Stimulated activated CD4-positive, alpha-beta T cell treated with anti-CD3 and anti-CD28 coated beads, Interleukin-12 subunit alpha, Interleukin-12 subunit beta, amount 100 ng/mL, for 4 hours (primary cell): ENCODE measurements around the gene NAIF1.
"Not testable (repeated sequence)": the region's sequence is repeated elsewhere in the genome, so short reads cannot be mapped to it uniquely, and the experiment has no call there.

Experiments used
- DNase-seq: peaks from one replicate; pipeline ENCODE4 v3.0.0-alpha.2; 2020

The NAIF1 gene

DNA sequence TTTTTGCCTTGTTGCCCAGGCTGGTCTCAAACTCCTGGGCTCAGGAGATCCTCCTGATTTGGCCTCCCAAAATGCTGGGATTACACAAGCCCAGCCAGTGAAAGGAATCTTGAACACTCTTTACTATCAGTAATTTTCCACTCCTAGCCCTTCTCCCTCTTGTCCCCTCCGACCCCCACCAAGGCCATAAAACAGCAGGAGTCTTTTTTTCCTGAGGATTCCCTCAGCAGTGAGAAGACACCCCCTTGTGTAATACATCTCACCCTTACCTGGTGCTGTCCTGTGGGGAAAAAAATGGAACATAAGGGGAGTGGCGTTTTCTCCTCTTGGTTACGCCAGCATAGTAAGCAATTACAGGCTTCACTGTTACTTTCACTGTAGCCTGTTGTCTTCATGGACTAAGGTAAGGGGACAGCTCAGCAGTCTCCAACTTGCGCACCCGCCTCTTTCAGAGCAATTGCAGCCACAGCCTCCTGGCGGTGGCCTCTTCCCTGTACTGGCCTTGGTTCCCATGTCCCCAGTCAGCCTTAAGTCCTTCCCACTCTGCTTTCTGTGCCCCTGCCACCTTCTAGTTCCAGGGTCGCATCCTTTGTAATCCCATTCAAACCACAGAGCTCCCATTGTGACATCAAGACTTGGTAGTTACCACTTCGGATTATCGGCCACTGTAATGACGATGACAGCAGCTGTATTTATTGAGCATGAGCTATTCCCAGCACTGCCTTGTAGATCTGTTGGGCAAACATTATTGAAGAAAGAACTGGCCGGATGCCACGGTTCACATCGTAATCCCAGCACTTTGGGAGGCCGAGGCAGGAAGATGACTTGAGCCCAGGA lies 10.0 kb downstream of the NAIF1 start:
- DNase-seq = no peak

DNA sequence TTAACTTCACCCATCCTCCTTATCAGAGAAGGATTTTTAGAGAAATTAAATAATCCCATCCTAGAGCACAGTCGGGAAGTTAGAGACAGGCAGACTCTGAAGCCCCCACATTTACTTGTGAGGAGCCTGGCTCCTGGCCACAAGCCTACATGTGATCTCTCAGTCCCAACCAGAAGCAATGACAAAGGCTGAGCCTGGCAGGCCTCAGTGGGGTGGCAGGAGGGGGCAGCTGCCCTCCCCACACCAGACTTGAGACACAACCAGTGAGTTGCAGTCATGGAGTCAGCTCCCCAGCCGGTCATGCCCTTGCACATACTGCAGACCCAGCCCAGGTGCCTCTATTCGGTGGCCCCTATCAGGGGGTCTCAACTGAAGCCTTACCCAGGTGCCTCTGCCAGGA lies 11.0 kb downstream of the NAIF1 start:
- DNase-seq = no peak

DNA sequence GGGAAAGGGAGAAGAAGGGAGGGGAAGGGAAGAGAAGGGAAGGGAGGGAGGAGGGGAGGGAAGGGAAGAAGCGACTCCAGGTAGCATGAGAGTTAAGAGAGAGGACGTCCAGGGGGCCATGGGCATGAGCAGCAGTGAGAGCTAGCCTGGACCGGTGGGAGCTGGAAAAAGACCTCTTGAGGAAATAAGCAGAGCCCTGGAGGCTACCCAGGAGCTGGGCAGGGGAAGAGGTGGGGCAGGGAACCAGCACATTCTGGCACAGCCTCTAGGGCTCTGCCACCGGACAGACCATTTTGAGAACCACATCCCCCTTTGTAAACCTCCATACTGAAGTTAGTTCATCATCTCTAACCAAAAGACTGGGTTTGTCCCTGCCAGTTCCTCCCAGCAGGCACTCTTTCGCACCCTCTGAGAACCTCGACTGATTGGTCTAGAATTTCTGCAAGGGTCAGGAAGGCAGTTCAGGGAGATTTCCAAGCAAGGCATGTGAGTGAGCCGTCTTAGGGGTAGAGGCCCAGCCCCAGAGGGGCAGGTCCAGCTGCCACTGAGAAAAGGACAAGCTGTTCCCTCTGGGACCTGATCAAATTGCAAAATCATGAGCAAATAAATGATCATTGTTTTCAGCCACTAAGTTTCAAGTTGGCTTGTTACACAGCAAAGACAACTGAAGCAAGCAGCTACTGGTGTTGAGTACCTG lies 11.6 kb downstream of the NAIF1 start:
- DNase-seq = no peak

DNA sequence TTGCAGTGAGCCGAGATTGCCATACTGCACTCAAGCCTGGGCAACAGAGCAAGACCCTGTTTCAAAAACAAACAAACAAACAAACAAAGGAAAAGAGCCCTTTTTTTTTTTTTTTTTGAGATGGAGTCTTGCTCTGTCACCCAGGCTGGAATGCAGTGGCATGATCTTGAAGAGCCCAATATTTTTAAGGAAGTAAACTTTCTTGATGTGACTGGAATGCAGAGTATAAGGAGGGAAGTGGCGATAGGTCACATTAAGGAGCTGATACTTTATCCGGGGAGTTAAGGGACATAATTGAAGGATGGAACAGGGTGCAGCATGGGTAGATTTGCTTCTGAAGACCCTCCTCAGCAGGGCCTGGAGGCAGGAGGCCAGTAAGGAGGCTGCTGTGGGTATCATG lies 13.0 kb downstream of the NAIF1 start:
- DNase-seq = no peak

DNA sequence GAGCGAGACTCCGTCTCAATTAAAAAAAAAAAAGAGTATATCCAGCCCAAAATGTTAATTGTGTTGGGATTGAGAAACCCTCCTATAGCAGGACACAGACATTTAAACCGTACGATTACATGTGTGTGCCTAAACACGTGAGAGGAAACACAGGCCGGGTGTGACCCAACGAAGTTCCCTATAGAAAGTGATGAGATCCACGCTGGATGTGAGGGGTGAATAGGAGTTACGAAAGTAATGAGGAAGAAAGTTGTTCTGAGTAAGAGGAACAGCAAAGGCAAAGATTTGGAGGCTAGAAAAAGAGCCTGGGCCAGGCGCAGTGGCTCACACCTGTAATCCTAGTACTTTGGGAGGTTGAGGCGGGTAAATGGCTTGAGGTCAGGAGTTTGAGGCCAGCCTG lies 13.6 kb downstream of the NAIF1 start:
- no peak for DNase-seq

DNA sequence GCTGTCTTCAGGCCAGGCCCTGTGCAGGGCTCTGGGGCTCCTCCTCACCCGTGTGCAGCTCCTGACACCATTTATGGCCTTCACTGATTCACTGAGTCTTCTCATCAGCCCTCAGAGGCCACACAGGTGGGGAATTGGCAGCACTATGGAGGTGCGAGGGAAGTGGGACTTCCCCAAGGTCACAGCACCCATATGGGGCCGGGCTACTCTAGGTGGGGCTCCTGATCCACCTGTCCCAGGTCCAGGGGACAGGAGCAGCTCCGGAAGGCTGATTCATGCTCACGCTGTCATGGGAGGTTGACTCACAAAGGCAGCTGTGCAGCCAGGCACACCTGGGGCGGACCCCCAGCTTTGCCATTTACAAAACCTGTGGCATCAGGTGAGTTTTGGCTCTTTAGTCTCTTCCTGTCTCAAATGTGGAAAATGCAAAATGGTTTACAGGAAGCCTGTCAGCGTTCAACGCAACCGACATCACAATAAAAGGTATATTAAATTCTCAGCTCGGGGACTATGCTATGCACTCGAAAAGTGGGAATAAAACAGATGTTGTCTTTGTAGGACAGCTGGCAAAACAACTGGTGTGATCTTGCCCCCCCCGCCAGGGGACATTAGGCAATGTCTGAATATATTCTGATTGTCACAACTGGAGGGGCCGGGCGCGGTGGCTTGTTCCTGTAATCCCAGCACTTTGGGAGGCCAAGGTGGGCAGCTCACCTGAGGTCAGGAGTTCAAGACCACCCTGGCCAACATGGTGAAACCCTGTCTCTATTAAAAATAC lies 15.0 kb downstream of the NAIF1 start:
- DNase-seq = no peak

DNA sequence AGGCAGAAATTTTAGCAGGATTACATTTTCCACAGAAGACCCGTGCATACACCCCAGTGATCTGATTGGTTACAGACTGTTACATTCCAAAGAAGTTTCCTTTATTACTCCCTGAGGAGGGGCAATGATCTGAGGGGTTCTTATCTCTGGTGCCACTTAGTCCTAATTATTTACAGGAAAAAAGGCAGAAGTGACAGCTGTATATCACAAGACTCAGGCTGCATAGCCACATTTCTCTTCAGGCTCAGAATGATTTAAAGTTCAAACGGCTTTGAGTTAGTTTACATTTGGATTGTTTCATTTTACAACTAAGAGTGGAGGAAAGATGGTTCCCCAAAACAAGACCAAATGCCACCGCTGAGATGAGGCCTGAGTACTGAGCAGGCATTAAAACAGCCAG lies 17.3 kb downstream of the NAIF1 start:
- DNase-seq = no peak

DNA sequence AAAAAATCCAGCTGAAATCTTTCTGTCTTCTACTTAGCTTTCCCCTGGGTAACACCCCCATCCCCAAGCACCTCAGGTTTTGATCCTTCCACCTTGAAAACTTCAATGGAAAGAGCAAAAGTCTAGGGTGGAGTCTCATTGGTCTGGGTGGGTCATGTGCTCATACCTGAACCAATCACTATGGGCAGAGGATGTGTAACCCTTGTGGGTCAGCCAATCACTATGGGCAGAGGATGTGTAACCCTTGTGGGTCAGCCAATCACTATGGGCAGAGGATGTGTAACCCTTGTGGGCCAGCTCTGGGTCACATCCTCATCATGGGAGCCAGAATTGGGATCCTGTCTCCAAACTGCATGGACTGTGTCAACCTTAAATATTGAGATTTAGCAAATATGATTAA lies 18.5 kb downstream of the NAIF1 start:
- DNase-seq = no peak

DNA sequence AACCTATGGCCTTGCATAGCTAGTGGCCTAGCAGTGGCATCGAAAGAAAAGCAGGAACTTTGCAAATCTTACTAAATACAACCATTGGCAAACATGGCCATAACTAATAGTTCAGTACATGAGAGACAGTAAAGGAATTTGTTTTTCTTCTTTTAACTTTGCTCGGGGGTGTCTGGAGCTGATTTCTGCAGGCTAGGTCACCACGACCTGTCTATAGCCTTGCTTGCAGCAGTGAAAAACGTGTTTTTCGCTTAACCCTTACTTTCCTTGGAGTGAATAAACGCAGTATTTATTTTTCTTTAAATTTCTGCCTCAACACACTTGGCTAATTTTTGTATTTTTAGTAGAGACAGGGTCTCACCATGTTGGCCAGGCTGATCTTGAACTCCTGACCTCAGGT lies 19.9 kb downstream of the NAIF1 start:
- no peak for DNase-seq

DNA sequence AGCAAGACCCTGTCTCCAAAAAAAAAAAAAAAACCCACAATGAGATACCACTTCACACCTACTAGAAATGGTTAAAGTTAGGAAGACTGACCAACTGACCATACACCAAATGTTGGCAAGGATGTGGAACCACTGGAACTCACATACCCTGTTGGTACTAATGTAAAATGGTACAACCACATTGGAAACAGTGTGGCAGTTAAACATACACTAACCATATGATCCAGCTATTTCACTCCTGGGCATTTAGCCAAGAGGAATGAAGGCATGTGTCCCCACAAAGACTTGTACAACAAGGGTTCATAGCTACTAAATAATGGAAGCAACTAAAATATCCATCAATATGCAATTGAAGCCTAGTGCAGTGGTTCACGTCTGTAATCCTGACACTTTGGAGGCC lies 21.3 kb downstream of the NAIF1 start:
- no peak for DNase-seq

DNA sequence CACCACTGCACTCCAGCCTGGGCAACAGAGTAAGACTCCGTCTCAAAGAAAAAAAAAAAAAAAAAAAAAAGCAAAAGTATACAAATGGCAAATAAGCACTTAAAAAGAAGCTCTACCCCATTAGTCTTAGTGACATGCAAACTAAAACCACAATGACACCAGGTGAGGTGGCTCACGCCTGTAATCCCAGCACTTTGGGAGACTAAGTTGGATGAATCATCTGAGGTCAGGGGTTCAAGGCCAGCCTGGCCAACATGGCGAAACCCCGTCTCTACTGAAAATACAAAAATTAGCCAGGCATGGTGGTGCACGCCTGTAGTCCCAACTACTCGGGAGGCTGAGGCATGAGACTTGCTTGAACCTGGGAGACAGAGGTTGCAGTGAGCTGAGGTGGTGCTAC lies 21.7 kb downstream of the NAIF1 start:
- not testable (repeated sequence) for DNase-seq

DNA sequence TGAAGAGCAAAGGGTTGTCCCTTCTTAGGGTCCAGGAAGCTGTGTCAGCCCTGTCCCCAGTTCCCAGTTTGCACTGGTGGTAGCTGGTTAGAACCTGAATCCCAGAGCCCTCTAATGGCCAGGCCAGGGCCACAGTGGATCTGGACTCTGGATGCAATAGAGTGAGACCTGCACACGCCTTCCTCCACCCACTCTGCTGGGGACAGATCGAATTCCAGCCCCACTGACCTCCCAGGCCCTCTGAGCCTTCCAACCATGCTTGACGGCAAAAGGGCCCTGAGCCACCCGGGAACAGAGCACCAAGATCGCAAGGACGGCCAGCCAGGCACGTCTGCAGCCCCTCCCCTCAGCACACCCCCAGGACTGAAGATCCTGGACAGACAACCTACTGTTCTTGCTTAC lies 23.7 kb downstream of the NAIF1 start:
- DNase-seq = no peak

DNA sequence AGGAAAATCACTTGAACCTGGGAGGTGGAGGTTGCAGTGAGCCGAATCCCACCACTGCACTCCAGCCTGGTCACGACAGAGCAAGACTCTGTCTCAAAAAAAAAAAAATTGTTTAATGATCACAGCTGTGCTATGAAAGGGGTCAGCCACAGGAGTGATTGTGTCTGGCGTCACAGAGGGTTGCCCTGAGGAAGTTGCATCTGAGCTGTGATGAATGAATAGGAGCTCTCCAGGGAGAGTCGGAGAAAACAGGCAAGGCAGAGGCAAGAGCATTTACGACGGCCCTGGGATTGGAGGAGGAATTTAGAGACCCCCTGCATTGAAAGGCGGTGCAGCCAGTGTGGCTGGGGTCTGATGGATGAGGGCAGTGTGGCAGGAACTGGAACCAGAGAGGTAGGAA lies 25.1 kb downstream of the NAIF1 start:
- no peak for DNase-seq

DNA sequence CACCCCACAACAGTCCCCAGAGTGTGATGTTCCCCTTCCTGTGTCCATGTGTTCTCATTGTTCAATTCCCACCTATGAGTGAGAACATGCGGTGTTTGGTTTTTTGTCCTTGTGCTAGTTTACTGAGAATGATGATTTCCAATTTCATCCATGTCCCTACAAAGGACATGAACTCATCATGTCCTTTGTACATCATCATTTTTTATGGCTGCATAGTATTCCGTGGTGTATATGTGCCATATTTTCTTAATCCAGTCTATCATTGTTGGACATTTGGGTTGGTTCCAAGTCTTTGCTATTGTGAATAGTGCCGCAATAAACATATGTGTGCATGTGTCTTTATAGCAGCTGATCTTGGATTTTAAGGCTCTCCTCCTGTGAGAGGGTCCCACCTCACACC lies 26.3 kb downstream of the NAIF1 start:
- DNase-seq = not testable (repeated sequence)

DNA sequence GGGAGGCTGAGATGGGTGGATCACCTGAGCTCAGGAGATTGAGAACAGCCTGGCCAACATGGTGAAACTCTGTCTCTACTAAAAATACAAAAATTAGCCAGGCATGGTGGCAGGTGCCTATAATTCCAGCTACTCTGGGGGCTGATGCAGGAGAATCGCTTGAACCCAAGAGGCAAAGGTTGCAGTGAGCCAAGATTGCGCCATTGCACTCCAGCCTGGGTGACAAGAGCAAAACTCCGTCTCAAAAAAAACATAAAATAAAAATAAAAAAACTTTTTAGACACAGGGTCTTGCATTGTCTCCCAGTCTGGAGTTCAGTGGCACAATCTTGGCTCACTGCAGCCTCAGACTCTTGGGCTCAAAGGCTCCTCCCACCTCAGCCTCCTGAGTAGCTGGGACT lies 30.6 kb downstream of the NAIF1 start:
- DNase-seq = not testable (repeated sequence)

DNA sequence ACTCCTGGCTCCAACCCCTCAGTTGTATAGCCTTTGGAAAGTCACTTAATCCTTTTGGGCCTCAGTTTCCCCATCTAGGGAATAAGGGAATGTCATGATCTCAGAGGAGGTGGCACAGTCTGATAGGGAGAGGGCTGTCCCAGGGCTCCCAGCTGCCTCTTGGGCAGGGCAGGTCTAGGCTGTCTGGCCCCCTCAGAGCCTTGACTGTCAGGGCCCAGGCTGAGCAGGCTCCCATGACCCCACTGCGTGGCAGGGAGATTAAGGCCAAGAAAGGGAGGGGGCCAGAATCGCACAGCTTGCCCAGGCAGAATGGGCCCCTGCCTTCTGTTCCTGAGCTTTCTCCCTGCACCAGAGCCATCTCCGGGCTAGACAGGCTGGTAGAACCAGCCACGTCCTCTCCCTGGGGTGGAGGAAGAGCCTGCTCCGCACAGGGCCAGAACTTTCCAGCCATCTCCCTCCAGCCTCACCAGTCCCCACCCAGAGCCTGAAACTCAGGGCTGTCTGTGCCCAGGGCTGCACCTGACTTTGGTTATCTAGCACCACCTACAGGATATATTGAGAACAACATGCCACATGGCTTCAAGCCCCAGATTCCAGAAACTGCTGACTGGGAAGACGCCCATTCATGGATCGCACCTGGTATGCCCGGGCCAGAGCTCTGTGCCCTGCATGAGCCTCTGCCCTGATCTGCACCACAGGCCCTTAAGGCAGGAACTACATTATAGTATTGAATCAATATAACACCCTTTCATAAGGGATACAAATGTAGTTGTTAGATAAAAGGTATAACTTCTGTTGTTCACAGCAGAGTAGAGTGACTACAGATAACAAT lies 32.1 kb downstream of the NAIF1 start:
- peak; percentile 43 for DNase-seq

DNA sequence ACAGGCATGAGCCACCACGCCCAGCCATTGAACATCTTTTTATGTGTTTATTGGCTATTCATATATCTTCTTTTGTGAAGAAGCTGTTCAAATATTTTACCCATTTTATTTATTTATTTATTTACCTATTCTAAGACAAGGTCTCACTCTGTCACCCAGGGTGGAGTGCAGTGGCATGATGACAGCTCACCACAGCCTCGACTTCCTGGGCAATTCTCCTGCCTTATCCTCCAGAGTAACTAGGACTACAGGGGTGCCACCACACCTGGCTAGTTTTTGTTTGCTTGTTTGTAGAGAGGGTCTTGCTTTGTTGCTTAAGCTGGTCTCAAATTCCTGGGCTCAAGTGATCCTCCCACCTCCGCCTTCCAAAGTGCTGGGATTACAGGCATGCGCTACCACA lies 33.5 kb downstream of the NAIF1 start:
- no peak for DNase-seq

DNA sequence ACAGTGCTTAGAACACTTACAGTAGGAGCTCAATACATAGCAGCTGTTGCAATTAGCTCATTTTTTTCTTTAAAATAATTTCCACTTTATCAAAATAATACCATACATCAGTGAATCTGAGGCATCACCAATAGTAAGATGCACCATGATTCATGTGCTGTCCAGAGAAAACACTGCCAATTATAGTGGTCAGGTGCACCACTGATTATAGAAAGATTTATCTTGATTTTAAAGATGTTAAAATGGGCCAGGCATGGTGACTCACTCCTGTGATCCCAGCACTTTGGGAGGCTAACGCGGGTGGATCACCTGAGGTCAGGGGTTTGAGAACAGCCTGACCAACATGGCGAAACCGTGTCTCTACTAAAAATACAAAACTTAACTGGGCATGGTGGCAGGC lies 39.4 kb downstream of the NAIF1 start:
- no peak for DNase-seq

DNA sequence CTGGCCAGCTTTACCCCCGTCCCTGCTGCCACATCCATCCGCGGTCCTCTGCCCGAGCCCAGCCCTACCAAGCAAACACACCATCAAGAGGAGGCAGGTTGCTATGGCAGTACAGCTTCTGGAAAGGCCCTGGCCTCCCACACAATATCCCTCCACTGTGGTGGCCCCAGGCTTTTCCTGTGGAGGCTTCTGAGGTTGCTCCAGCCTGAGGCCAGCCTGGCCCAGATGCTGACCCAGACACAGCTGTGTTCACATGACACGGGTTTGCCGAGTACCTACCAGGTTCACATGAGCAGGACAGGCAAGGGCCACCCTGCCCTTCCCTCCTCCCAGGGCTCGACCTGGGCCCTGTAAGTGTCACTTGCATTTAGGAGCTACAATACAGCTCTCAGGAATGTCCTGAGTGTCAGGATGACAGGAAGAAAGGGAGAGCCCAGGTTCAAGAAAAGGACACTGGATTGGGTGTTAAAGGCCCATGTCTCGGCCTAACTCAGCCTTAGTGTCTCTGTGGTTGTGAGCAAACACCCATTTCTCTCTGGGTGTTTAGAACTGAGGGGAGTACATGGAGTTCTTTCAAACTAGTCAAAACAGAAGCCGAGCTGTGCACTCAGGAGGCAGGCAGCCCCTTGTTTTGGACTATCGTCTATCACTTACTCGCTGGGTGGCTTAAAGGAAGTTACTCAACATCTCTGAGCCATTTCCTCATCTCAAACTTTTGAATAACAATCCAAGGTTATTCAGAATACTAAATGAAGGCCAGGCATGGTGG lies 40.2 kb downstream of the NAIF1 start:
- no peak for DNase-seq

DNA sequence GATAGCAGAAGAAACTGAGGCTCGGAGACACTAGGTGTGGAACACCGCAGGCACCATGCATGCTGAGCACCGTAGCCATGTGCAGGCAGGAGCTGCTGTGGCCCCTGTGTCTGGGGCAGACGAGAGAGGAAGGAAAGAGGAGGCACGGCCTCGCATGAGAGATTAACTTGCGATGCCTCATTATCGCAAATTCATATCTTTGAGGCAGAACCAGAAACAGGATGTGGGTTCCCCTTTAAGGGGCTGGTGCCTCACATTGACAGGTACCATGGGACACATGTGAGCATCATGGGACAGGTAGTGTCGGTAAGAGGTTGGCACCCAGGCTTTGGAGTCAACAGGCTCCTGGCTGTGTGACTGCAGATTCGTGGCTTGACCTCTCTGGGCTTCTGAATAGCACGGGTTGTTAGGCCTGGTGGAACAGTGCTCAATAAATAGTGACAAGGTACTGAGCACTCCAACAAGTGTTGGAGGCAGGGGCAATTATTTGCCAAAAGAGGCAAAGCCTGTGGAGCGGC lies 40.8 kb downstream of the NAIF1 start:
- peak; percentile 50 for DNase-seq

DNA sequence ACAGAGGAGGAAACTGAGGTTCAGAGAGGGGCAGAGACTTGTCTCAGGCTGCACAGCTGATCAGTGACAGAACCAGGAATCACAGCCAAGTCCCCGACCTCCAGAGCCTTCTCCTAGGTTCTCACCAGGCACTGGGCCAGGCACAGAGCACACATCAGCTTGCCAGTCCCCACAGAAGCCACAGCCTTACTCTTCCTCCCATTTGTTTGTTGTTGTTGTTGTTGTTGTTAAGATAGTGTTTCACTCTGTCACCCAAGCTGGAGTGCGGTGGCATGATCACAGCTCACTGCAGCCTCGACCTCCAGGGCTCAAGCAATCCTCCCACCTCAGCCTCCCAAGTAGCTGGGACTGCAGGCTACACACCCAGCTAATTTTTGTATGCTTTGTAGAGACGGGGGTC lies 41.4 kb downstream of the NAIF1 start:
- no peak for DNase-seq

DNA sequence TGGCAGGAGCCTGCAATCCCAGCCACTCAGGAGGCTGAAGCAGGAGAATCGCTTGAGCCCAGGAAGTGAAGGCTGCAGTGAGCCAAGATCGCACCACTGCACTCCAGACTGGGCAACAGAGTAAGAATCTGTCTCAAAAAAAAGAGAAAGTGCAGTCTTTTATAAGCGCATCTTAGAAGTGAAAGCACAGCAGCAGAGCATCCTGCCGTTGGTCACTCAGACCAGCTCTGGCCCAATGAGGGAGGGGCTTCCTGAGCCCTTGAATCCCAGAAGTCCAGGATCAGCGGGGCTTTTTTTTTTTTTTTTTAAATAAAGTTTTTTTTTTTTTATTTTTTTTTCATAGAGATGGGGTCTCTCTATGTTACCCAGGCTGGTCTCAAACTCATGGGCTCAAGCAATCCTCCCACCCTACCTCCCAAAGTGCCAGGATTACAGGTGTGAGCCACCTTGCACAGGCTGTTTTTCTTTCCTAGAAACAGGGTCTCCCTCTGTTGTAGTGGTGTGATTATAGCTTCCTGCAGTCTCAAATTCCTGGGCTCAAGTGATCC lies 42.3 kb downstream of the NAIF1 start:
- no peak for DNase-seq
